ENCODE data around the gene MMS22L.

Gene MMS22L

DNA sequence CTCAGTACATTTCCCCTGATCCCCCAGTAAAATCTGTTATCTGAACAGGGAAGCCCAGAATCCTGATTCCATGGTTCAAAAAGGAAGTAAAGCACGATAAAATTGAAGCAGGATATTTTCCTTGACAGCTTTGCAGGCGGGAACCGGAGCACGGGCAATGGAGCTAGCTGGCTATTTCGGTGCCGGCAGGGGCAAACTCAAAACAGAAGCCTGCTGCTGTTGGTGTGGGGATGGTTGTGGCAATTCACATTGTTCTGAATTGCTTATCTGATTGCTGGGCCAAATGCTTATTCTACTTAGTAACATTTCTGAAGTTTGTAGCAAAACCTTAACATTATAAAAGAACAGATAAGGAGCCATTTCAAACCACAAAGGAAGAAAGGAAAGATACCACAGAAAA lies 172.4 kb downstream of the MMS22L start:
- Histone ChIP-seq H3K36me3 (ENCODE audit: insufficient read depth, low read length) (no peaks in the 10 kb centered on the region), H3K9me3 (ENCODE audit: insufficient read depth, low read depth, low read length) (no peaks in the 10 kb centered on the region), H3K4me1 (ENCODE audit: insufficient read depth, low read length) (0 out of 2 replicates have a peak, but pooled peaks cover 3% of the 10 kb centered on the region), H3K9ac (ENCODE audit: low read depth, low read length) (no peak overlapping the region), H3K27me3 (ENCODE audit: insufficient read depth, low read length) (no peaks in the 10 kb centered on the region), H3K27ac (ENCODE audit: low read depth, low read length) (no peak overlapping the region), H3K4me3 (ENCODE audit: low read length) (no peak overlapping the region)
- WGBS = 89% methylated on average over 6 of the region's 6 CpGs

DNA sequence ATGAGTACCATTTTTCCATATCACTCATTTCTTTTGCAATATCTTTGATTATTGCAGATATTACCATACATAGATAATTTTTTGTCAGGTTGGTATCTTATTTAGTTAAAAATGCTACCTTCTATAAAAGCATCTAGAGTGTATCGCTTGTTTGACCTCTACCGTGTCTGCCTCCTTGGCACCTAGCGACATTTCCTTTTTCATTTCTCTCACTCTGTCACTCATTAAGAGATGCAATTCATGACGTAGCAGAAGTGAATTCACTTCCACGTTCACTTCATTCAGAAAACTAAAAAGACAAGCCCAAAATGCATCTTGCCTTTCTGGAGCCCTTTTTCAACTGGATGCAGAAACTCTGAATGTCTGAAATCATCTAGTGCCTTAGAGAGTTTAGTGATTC lies 172.9 kb downstream of the MMS22L start:
- H3K9ac ChIP-seq (ENCODE audit: low read depth, low read length) = no peak overlapping the region
- no peak overlapping the region for H3K4me3 ChIP-seq (ENCODE audit: low read length)
- H3K27me3 ChIP-seq (ENCODE audit: insufficient read depth, low read length) = no peaks in the 10 kb centered on the region
- 0 out of 2 replicates have a peak, but pooled peaks cover 6% of the 10 kb centered on the region for H3K4me1 ChIP-seq (ENCODE audit: insufficient read depth, low read length)
- H3K27ac ChIP-seq (ENCODE audit: low read depth, low read length) = no peak overlapping the region
- 95% methylated on average over 5 of the region's 5 CpGs for WGBS
- no peaks in the 10 kb centered on the region for H3K36me3 ChIP-seq (ENCODE audit: insufficient read depth, low read length)
- no peaks in the 10 kb centered on the region for H3K9me3 ChIP-seq (ENCODE audit: insufficient read depth, low read depth, low read length)

DNA sequence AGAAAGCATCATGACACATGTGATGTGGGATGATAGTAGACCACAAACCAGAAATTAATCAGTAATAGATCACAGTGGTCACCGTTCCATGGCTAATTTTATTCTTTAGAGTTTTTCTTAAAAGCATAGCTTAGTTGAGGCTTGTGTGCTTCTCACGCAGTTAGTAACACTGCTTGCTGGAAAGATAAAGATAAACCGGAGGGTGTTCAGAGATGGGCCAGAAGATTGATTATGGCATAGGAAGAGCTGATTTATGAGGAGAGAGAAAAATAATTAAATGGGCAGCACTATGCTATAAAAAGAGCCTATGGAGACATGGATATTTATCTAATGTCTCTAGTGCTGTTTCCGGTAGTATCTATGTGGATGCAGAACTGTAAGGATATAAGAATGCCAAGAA lies 173.6 kb downstream of the MMS22L start:
- Histone ChIP-seq H3K4me1 (ENCODE audit: insufficient read depth, low read length) (0 out of 2 replicates have a peak, but pooled peaks cover 6% of the 10 kb centered on the region), H3K4me3 (ENCODE audit: low read length) (no peak overlapping the region), H3K9me3 (ENCODE audit: insufficient read depth, low read depth, low read length) (no peaks in the 10 kb centered on the region), H3K36me3 (ENCODE audit: insufficient read depth, low read length) (no peaks in the 10 kb centered on the region), H3K27me3 (ENCODE audit: insufficient read depth, low read length) (no peaks in the 10 kb centered on the region), H3K9ac (ENCODE audit: low read depth, low read length) (no peak overlapping the region), H3K27ac (ENCODE audit: low read depth, low read length) (no peak overlapping the region)
- WGBS = 94% methylated on average over 4 of the region's 4 CpGs

DNA sequence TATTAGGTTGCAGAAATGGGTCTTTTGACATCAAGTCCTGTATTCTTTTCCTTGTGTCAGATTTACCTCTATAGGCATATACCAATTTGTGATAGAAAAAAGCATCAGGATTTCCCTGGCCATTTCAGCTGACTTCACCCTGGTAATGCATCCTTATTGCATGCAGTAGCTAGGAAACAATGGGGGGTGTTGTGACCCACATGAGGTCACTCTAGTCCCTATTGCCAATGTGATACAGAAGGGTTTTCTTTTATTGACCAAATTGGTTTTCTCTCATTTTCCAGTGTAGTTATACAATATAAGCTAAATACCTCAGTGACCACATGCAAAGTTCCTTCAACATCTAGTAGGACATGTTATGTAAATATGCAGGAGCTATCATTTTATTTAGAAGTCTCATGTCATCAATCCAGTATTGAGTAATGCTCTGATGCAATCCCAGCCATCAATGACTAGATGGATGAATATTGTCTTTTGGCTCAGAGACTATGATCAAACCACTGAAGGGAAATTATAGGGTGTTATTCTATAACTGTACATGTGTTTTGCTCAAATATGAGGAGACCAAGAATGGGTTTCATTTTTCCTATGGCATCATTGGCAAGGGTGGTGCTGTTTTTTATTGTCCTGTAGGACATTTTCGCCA lies 180.7 kb downstream of the MMS22L start:
- Histone ChIP-seq H3K27ac (ENCODE audit: low read depth, low read length) (no peak overlapping the region), H3K9me3 (ENCODE audit: insufficient read depth, low read depth, low read length) (no peaks in the 10 kb centered on the region), H3K9ac (ENCODE audit: low read depth, low read length) (no peak overlapping the region), H3K27me3 (ENCODE audit: insufficient read depth, low read length) (no peaks in the 10 kb centered on the region), H3K4me3 (ENCODE audit: low read length) (no peak overlapping the region), H3K4me1 (ENCODE audit: insufficient read depth, low read length) (0 out of 2 replicates have a peak, but pooled peaks cover 3% of the 10 kb centered on the region), H3K36me3 (ENCODE audit: insufficient read depth, low read length) (no peaks in the 10 kb centered on the region)
- 86% methylated on average over 1 of the region's 1 CpG for WGBS

DNA sequence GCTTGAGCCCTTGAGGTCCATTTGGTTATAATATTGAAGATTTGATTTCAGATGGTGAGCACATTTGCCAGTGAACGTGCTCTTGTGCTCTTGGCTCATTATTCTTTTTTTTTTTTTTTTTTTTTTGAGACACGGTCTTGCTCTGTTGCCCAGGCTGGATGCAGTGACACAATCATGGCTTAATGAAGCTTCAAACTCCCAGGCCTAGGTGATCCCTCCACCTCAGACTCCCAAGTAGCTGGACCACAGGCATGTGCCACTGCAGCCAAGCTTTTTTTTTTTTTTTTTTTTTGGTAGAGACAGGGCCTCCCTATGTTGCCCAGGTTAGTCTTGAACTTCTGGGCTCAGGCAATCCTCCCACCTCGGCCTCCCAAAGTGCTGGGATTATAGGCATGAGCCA lies 182.3 kb downstream of the MMS22L start:
- 89% methylated on average over 3 of the region's 3 CpGs for whole genome bisulfite sequencing
- Histone ChIP-seq H3K27ac (ENCODE audit: low read depth, low read length) (no peak overlapping the region), H3K4me1 (ENCODE audit: insufficient read depth, low read length) (0 out of 2 replicates have a peak, but pooled peaks cover 3% of the 10 kb centered on the region), H3K36me3 (ENCODE audit: insufficient read depth, low read length) (no peaks in the 10 kb centered on the region), H3K4me3 (ENCODE audit: low read length) (no peak overlapping the region), H3K27me3 (ENCODE audit: insufficient read depth, low read length) (no peaks in the 10 kb centered on the region), H3K9ac (ENCODE audit: low read depth, low read length) (no peak overlapping the region), H3K9me3 (ENCODE audit: insufficient read depth, low read depth, low read length) (no peaks in the 10 kb centered on the region)

DNA sequence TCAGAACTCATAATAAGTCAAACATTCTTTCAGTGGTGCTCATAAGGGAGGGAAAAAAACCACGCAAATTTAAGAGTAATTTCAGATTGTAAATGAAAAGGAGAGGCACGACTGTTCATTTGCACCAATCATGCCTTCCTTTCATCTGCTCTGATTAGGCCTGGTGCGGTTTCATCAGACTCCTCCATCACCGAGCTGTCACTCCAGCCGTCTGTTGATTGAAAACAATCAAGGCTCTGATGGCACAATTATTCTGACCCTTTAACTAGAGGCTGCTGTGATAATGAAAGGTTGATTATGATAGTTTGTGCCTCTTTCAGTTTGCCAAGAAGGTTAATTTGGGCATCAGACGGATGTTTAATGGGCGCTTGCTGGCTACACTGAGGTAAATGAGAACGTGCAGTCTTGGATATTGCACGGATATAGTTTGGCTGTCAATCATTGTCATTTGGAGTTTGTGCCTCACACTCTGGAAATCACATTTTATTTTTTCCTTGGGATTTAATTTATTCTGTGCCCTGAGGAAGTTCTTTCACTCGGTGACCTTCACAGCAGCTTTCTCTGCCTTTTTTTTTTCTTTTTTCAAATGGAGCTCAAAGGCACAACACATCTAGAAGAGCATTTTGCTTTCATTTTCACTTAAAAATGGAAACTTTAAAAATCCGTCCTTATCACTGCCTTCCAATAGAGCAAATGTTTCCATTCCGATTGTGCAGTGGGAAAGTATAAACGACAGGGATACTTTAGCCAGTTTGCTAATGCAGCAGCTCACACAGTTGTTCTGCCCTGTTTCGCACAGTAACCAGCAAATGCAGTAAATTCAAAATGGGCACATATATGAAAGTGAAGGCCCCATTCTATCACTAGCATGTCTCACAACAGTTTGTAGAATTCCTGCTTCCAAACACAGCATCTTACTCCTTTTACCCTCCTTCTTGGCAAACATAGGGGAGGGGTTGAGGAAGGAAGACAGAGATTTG lies 185.7 kb downstream of the MMS22L start:
- Histone ChIP-seq H3K27ac (ENCODE audit: low read depth, low read length) (no peak overlapping the region), H3K4me1 (ENCODE audit: insufficient read depth, low read length) (no peaks in the 10 kb centered on the region), H3K36me3 (ENCODE audit: insufficient read depth, low read length) (no peaks in the 10 kb centered on the region), H3K4me3 (ENCODE audit: low read length) (no peak overlapping the region), H3K9me3 (ENCODE audit: insufficient read depth, low read depth, low read length) (no peaks in the 10 kb centered on the region), H3K27me3 (ENCODE audit: insufficient read depth, low read length) (no peaks in the 10 kb centered on the region), H3K9ac (ENCODE audit: low read depth, low read length) (no peak overlapping the region)
- WGBS = 92% methylated on average over 14 of the region's 14 CpGs

DNA sequence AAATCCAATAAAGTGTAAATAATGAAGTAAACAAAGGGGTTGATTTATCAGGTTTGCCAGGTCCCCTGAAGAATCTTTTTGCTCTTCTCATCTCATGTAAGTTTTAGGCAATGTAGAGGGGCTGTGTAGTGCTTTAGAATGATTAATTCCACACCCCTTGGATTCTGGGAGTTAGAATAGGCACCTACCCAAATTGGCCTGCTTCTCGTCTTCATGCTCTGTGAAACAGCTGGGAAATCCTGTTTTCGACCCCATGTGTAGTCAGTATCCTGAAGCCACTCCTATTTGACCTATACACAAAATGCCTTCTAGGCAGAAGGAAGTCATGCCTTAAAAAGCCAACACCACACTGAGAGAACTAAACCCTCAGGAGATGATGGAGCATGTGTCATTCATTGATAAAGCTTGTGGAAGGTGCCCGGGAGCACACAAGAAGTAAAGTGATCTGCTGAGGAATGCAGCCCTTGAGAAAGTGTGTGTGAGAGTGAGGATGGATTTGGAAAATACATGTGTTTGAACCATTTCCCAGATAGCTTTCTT lies 187.6 kb downstream of the MMS22L start:
- H3K27me3 ChIP-seq (ENCODE audit: insufficient read depth, low read length) = no peaks in the 10 kb centered on the region
- no peak overlapping the region for H3K4me3 ChIP-seq (ENCODE audit: low read length)
- no peaks in the 10 kb centered on the region for H3K9me3 ChIP-seq (ENCODE audit: insufficient read depth, low read depth, low read length)
- H3K9ac ChIP-seq (ENCODE audit: low read depth, low read length) = no peak overlapping the region
- H3K36me3 ChIP-seq (ENCODE audit: insufficient read depth, low read length) = no peaks in the 10 kb centered on the region
- H3K4me1 ChIP-seq (ENCODE audit: insufficient read depth, low read length) = no peaks in the 10 kb centered on the region
- no peak overlapping the region for H3K27ac ChIP-seq (ENCODE audit: low read depth, low read length)
- WGBS = 87% methylated on average over 3 of the region's 3 CpGs

DNA sequence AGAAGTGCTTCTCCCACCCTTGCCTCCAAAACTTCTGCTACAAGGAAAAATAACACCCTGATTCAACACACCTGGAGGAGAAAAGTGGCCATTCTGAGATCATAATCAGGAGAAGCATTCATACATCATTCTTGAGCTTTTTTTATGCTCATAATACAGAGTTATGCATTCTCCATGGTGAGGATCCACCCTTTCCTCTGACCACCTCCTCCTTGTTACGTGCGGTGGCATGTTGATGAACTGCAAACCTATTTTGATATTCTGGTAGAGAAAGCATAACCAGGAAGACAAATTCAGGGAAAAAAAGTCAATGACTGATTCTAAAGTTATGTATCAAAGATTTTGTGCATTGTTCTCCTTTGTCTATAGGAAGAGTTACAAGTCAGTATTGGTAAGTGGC lies 188.6 kb downstream of the MMS22L start:
- Histone ChIP-seq H3K9ac (ENCODE audit: low read depth, low read length) (no peak overlapping the region), H3K27ac (ENCODE audit: low read depth, low read length) (no peak overlapping the region), H3K36me3 (ENCODE audit: insufficient read depth, low read length) (no peaks in the 10 kb centered on the region), H3K9me3 (ENCODE audit: insufficient read depth, low read depth, low read length) (no peaks in the 10 kb centered on the region), H3K27me3 (ENCODE audit: insufficient read depth, low read length) (no peaks in the 10 kb centered on the region), H3K4me1 (ENCODE audit: insufficient read depth, low read length) (no peaks in the 10 kb centered on the region), H3K4me3 (ENCODE audit: low read length) (no peak overlapping the region)
- 100% methylated on average over 2 of the region's 2 CpGs for WGBS

DNA sequence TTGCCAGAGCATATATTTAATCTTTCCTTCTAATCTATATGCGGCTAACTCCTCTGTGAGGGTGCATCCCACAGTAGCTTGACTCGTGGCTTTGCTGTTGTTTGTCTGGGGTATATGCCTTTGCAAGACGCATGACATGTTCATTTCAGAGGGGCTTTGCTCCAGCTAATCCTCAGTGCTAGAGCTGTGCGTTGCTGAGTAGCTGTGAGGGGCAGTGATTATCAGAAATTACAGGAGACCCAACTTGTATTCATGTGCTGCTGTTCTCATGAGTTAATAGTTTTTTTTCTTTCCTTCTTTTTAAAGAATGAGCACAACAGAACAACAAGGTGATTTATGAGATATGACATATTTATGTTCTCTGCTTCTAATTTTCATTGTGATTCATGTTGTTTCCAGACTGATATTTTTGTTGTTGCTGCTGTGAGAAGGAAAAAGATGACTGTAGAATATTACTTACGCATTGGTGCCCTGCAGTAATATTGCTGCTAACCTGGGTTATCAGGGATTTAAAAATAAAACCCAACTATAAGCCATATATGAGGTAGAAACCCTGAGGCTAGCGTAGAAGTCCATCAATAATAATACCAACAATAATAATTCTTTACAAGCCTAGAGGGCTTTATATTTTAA lies 190.2 kb downstream of the MMS22L start:
- Histone ChIP-seq H3K4me1 (ENCODE audit: insufficient read depth, low read length) (no peaks in the 10 kb centered on the region), H3K9me3 (ENCODE audit: insufficient read depth, low read depth, low read length) (no peaks in the 10 kb centered on the region), H3K9ac (ENCODE audit: low read depth, low read length) (no peak overlapping the region), H3K27ac (ENCODE audit: low read depth, low read length) (no peak overlapping the region), H3K36me3 (ENCODE audit: insufficient read depth, low read length) (no peaks in the 10 kb centered on the region), H3K4me3 (ENCODE audit: low read length) (no peak overlapping the region), H3K27me3 (ENCODE audit: insufficient read depth, low read length) (no peaks in the 10 kb centered on the region)
- WGBS = 80% methylated on average over 6 of the region's 6 CpGs
